OCI-M2 (cell line): Measurements from ENCODE around the gene LDLRAD4.
A peak's percentile ranks its signal among the peaks of the same experiment; 100 is the strongest.

Experiments
- DNase-seq: peaks from one replicate; lab custom pipeline; 2025; ENCODE audit not compliant: unreplicated experiment; lab: John Stamatoyannopoulos, UW

LDLRAD4 gene

GRCh38 chr18:13201292-13201691 is 17.3 kb upstream of the LDLRAD4 start:
- no peak for DNase-seq

DNA sequence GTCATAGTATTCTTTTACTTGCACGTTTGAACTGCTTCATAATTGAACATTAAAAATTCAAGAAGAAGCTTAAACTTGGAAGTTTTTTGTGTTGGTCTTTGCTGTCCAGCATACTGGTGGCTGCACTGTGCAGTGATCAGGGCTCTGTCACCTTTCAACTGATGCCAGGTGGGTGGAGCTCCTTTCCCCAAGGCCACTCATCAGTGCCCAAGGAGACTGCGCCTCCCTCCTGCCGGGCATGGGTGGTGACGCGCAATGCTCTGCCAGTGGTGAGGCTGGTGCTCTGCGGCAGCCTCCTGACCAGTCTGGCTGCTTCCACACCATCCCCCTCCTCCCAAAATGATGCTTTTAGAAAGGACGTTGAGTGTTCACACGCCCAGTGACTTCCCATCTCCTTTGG is 16.0 kb upstream of the LDLRAD4 start:
- DNase-seq, result no peak

DNA sequence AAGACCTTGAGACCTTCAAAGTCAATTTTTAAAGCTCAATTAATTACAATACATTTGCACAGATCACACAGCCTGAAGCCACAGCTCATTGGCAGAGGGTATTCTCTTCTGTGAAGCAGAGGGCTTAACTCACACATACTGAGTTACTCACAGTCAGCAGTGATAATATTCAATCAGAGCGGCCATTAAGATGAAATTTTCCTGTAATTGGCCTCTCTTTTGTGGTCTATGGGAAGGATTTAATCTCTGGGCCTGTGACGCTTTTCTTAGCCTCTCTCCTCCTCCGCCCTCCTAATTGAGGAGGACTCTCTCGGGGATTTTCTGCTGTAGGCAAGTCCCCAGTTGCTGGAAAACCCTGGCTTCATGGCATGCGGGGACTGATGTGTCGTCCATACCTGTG is 12.3 kb upstream of the LDLRAD4 start:
- no peak for DNase-seq

- DNase-seq, result no peak
These were observed 11.3 kb upstream of the LDLRAD4 start for GRCh38 chr18:13207294-13207693.

- no peak for DNase-seq
These were observed 7.0 kb upstream of the LDLRAD4 start for GRCh38 chr18:13211534-13211933.

DNA sequence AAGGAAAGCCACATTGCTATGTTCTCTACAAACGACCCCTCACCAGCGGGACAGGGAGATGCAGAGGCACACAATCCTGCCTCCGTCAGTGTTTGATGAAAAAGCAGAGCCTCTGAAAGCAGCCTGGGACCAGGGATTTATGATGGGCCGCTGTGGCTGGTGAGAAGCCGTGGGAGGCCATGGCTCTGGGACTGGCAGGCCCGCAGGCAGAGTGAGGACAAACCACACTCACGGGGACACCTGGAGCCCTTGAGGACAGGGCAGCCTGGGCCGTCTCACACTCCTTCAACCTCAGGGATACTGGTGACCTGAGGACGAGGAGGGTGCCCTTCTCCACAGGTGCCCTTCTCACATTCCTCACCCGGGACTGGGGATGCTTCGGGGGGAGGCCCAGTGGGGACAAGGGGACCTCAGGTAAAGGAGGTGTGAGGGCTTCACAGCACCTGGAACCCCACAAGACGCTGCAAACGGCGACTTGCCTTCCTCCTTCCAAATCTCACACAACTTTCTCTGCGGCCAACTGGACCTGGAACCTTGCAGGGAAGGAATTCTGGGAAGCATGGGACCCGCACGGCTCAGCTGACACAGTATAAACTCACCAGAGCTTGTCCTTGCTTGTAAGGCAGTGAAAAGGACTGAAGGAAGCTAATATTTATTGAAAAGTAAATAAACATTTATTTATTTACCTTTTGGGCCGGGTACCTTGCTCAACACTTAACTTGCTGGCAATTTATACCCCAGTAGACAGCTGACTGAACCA is 5.3 kb upstream of the LDLRAD4 start:
- no peak for DNase-seq

GRCh38 chr18:13214609-13215008 is 4.0 kb upstream of the LDLRAD4 start:
- DNase-seq, result no peak

DNA sequence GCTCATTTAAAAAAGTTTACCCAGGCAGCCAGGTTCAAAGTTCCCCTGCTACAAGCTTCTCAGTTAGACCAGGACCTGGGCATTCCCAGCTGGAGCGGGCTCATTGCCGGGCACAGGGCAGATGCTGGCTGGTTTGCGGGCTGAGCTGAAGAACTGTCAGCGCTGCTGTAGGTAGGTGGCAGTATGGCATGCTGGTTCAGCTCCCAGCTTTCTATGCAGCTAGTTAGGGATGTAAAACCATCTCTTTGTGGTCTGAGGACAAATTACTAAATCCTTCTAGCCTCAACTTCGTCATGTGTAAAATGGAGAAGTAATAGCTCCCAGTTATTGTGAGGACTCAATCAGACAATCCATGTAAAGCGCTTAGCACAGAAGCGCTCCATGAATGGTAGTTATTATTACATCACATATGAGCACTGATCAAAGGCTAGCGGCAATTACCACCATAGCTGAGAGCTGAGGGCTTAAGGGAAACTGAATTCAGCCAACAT is 2.4 kb upstream of the LDLRAD4 start:
- DNase-seq, result peak; percentile 32

DNA sequence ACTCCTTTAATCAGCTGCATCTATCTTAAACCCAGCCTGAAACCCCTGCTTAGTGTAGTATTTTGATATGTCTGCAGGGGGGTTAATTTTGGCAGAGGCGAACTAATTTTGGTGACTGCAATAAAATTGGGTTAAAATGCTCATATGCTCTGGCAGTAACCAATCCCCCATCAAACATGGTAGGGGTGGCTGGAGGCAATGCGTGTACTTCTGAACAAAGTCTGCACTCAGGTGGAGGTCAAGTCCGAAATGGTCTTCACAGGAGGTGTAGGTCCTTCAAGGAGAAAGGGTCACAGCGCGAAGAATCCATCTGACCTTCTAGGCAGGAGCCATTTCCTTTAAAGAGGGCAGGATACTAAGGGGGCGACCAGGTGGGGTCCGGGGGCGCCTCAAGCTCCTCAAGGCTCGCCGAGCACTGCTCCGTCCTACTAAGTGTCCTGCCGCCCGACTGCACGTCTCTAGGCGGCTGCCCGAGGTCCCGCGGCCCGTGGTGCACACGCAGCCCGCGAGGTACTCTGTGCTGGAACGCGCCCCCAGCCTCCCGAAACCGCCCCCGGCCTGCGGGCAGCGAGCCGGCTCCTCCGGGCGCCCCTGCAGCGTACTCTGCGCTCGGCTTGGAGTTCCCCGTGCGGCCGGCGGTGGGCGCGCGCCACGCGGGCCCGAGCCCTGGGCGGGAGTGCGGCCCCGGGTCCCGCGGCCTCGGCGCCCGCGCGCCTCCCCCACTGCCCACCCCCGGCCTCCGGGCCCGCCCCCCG is 1.7 kb upstream of the LDLRAD4 start:
- DNase-seq, result no peak

- no peak for DNase-seq
These were observed 1.0 kb upstream of the LDLRAD4 start for GRCh38 chr18:13217466-13217961.

DNA sequence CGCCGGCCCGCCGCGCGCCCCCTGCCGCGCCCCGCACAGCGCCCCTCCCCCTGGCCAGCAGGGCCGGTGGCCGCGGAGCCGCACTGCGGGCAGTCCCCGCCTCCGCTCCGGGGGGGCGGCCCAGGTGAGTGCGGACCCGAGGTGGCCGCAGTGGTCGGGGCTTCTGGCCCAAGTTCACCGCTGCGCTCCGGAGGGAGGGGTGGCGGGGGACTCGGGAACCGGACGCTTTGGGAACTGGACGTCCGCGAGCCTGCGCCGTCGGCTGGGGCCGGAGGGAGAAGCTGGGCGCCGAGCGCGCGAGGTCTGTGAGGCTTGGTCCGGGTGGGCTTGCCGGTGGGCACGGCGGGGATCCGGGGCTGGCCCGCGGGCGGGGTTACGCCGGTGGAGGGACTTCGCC is 591 bp upstream of the LDLRAD4 start:
- no peak for DNase-seq

GRCh38 chr18:13218997-13219396 is 437 bp downstream of the LDLRAD4 start:
- no peak for DNase-seq

DNA sequence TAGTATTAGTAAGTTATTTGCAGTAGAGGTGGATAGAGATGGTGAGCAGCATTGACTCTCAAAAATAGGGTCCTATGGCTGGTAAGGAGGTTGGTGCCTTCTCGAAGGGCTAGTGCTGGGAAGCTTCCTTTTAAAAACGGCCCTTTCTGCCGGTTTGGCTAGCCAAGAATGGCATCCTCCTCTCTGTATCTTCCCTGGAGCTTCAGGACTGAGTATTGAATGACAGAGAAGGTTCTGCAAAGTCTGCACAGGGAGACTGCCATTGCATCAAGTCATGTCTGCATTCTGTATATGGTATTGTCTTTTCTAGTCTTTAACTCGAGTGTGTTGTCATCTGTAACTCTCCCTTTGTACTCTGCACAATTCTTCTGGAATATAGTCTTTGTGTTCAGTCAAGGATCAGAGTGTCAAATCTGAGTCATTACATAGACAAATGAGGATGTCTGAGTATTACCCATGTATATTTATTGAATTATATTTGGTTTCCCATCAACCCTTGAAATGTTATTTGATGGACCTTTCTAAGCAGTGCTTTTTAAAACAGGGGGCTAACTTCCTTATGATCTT is 1.1 kb downstream of the LDLRAD4 start:
- DNase-seq, result no peak

GRCh38 chr18:13220361-13220991 is 1.9 kb downstream of the LDLRAD4 start:
- no peak for DNase-seq

- no peak for DNase-seq
These were observed 3.6 kb downstream of the LDLRAD4 start for GRCh38 chr18:13221869-13222855.

DNA sequence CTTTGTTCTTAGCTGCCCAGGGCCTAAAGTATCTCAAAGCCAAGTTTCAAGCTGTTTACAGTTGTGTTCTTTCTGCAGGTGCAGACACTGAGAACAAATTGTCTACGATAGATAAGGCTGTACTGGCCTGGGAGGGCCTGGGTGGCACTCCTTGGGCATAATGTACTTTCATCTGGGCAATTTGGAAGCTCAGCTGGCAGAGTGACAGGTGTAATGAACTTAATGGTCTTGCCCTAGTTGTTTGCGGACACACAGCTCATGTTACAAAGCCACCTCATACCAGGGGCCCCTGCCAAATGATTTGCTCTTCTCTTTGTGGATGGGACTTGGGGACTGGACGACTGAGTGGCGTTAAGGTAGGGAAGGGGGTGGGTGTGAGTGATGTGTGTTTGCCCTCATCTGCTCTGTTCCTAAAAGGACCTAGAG is 4.3 kb downstream of the LDLRAD4 start:
- DNase-seq, result no peak

- no peak for DNase-seq
These were observed 5.0 kb downstream of the LDLRAD4 start for GRCh38 chr18:13223311-13224143.

DNA sequence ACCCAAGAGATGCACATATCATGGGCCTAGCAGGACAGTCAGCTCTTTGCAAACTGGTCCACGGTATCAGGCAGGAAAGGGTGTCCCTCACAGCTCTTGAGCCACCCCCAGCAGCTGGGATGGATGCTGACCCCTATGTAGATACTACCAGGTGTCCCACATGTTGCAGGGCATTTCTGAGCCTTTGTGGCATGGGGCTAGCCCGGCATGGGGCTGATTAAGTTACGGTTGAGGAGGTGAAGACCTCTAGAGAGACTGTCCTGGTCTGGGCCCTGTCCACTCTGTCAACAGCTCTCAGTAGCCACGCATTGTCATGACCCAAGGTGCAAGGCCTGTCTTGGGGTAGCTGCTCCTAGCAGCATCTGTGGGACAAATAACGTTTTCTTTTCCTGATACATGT is 6.7 kb downstream of the LDLRAD4 start:
- DNase-seq, result no peak

GRCh38 chr18:13226533-13227144 is 8.1 kb downstream of the LDLRAD4 start:
- DNase-seq, result no peak
